Mesendoderm (in vitro differentiated cells): ENCODE measurements around the gene MEST.
A peak's percentile ranks its signal among the peaks of the same experiment; 100 is the strongest.

Experiments
- DNase-seq: peaks from one replicate; pipeline ENCODE4 v3.0.0; 2013
- H2AK5ac ChIP-seq: 2 replicates; pipeline ENCODE4 v1.6.1; 2013; ENCODE audit warnings: low read length, inconsistent platforms
- H2BK120ac ChIP-seq: 2 replicates; pipeline ENCODE4 v1.6.1; 2013; ENCODE audit warnings: low read depth, mild to moderate bottlenecking, low read length, moderate library complexity, mixed read lengths
- H2BK15ac ChIP-seq: replicated peaks from 2 replicates; pipeline ENCODE4 v1.6.1; 2013; ENCODE audit warnings: low read depth, mild to moderate bottlenecking, moderate library complexity
- H2BK5ac ChIP-seq: 2 replicates; pipeline ENCODE4 v1.6.1; 2013; ENCODE audit warnings: low read length, inconsistent platforms
- H3K18ac ChIP-seq: 2 replicates; pipeline ENCODE4 v1.6.1; 2013; ENCODE audit warnings: mild to moderate bottlenecking, low read length, mixed read lengths
- H3K23ac ChIP-seq: one replicate; pipeline ENCODE4 v1.6.1; 2013; ENCODE audit warnings: low read length
- H3K27ac ChIP-seq: 2 replicates; pipeline ENCODE4 v1.5.1; 2013; ENCODE audit warnings: low read depth, mild to moderate bottlenecking, inconsistent platforms, low read length, moderate library complexity
- H3K27me3 ChIP-seq: 2 replicates; pipeline ENCODE4 v1.6.1; 2013; ENCODE audit warnings: low read length, control low read depth, mild to moderate bottlenecking, inconsistent platforms; ENCODE audit not compliant: insufficient read depth, poor library complexity
- H3K36me3 ChIP-seq: 2 replicates; pipeline ENCODE4 v1.6.1; 2013; ENCODE audit warnings: low read length, inconsistent platforms; ENCODE audit not compliant: control insufficient read depth, insufficient read depth
- H3K4ac ChIP-seq: one replicate; pipeline ENCODE4 v1.6.1; 2013; ENCODE audit warnings: low read depth, mild to moderate bottlenecking, low read length, moderate library complexity
- H3K4me1 ChIP-seq: 2 replicates; pipeline ENCODE4 v1.6.1; 2013; ENCODE audit warnings: low read depth, low read length, inconsistent platforms; ENCODE audit not compliant: control insufficient read depth
- H3K4me2 ChIP-seq: 2 replicates; pipeline ENCODE4 v1.6.1; 2013; ENCODE audit warnings: low read length
- H3K4me3 ChIP-seq: 2 replicates; pipeline ENCODE4 v1.5.1; 2013; ENCODE audit warnings: mild to moderate bottlenecking, low read length
- H3K56ac ChIP-seq: one replicate; pipeline ENCODE4 v1.6.1; 2013; ENCODE audit warnings: low read length
- H3K79me1 ChIP-seq: 2 replicates; pipeline ENCODE4 v1.6.1; 2013; ENCODE audit warnings: low read length, inconsistent platforms
- H3K79me2 ChIP-seq: 2 replicates; pipeline ENCODE4 v1.6.1; 2013; ENCODE audit warnings: mild to moderate bottlenecking, low read length; ENCODE audit not compliant: control insufficient read depth, insufficient read depth
- H3K9ac ChIP-seq: 2 replicates; pipeline ENCODE4 v1.6.1; 2013; ENCODE audit warnings: low read length, inconsistent platforms
- H4K5ac ChIP-seq: one replicate; pipeline ENCODE4 v1.6.1; 2013; ENCODE audit warnings: low read length
- H4K8ac ChIP-seq: one replicate; pipeline ENCODE4 v1.6.1; 2013; ENCODE audit warnings: low read depth, mild to moderate bottlenecking, control low read depth, low read length, moderate library complexity
- WGBS: extraction: QIAGEN DNeasy Blood & Tissue Kit; methylation state at CpG from one replicate; pipeline ENCODE4 v1.1.7; 2013; ENCODE audit warnings: low lambda C conversion rate, missing lambda C conversion rate; ENCODE audit not compliant: insufficient coverage; ENCODE audit errors: extremely low coverage; 5-methylcytosine and 5-hydroxymethylcytosine counted together

Gene MEST

DNA sequence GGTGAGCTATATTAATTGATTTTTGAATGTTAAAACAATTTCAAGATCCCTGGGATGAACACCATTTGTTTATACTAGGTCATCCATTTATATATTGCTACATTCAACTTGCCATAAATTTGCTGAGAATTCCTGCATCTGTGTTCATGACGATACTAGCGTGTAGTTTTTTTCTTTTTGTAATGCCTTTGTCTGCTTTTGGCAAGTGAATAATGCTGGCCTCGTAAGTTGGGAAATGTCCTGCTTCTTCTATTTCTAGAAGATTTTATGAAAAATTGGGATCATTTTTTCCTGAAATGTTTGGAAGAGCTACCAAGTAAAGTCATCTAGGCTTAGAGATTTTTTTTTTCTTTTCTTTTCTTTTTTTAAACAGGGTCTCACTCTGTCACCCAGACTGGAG lies 12.9 kb upstream of the MEST start:
- no peak for DNase-seq
- H3K36me3 ChIP-seq = no peaks in the 10 kb centered on the region
- no peak overlapping the region for H2BK15ac ChIP-seq
- H3K27ac ChIP-seq = no peak overlapping the region
- no peak overlapping the region for H3K4ac ChIP-seq
- no peak overlapping the region for H4K8ac ChIP-seq
- H3K56ac ChIP-seq = no peak overlapping the region
- no peak overlapping the region for H2AK5ac ChIP-seq
- H3K27me3 ChIP-seq = no peaks in the 10 kb centered on the region
- H2BK120ac ChIP-seq = no peak overlapping the region
- H3K4me2 ChIP-seq = no peak overlapping the region
- no peaks in the 10 kb centered on the region for H3K79me2 ChIP-seq
- no peak overlapping the region for H3K23ac ChIP-seq
- no CpG with 5 or more reads among the region's 3 CpGs for WGBS
- no peak overlapping the region for H4K5ac ChIP-seq
- no peaks in the 10 kb centered on the region for H3K4me1 ChIP-seq
- no peak overlapping the region for H3K18ac ChIP-seq
- no peak overlapping the region for H2BK5ac ChIP-seq
- H3K79me1 ChIP-seq = no peaks in the 10 kb centered on the region
- H3K4me3 ChIP-seq = no peak overlapping the region
- no peak overlapping the region for H3K9ac ChIP-seq

DNA sequence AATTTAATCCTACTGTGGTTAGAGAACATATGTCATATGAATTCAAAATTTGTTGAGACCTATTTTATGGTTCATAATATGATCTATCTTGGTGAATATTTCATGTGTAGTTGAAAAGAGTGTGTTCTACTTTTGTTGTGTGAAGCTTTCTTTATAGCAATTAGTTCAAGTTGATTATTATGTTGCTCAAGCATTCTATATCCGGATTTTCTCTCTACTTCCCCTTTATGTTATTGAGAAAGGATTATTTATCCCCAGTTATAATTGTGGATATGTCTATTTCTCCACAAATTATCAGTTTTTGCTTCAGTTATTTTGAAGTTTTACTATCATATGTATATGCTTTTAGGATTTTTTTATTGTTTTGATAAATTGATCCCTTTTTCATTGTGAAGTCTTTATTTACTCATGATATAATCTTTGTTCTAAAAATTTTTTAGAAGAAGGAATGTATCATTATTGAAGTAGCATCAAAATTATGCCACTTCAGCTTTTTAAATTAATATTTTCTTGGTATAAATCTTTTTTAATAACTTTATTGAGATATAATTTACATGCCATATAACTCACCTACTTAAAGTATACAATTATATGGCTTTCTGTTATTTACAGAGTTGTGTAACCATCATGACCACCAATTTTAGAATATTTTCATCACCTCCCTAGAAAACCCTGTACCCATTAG lies 12.0 kb upstream of the MEST start:
- Histone ChIP-seq H3K4me2 (no peak overlapping the region), H2BK15ac (no peak overlapping the region), H2BK5ac (no peak overlapping the region), H3K4me1 (no peaks in the 10 kb centered on the region), H3K18ac (no peak overlapping the region), H3K36me3 (no peaks in the 10 kb centered on the region), H3K27me3 (no peaks in the 10 kb centered on the region), H3K4ac (no peak overlapping the region), H2BK120ac (no peak overlapping the region), H3K79me1 (no peaks in the 10 kb centered on the region), H3K56ac (no peak overlapping the region), H3K23ac (no peak overlapping the region), H3K9ac (no peak overlapping the region), H4K8ac (no peak overlapping the region), H2AK5ac (no peak overlapping the region), H3K4me3 (no peak overlapping the region), H4K5ac (no peak overlapping the region), H3K79me2 (no peaks in the 10 kb centered on the region), H3K27ac (no peak overlapping the region)
- WGBS = no CpG with 5 or more reads among the region's 1 CpG
- DNase-seq = no peak

DNA sequence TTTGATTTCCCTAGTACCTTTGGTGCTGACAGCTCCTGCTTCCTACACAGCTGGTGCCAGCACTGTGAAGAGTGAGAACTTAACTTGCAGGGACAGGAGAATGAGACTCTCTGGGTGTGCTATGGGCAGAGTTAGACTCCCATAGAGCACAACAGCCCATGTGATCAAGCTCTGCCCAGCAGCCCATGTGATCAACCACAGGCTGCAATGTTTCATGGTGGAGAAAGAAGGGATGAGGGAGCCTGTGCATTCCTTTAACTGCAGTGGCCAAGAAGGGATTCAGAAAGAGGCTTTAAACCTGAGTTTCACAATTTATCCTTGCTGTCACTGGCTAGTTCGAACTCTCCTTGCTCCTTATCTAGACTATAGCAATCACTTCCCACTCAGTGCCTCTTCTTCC lies 10.0 kb upstream of the MEST start:
- WGBS = no CpG with 5 or more reads among the region's 1 CpG
- Histone ChIP-seq H3K23ac (no peak overlapping the region), H3K27ac (no peak overlapping the region), H3K4me3 (no peak overlapping the region), H3K56ac (no peak overlapping the region), H4K5ac (no peak overlapping the region), H3K4me1 (no peaks in the 10 kb centered on the region), H2BK5ac (no peak overlapping the region), H3K18ac (no peak overlapping the region), H3K27me3 (no peaks in the 10 kb centered on the region), H2BK15ac (no peak overlapping the region), H3K36me3 (no peaks in the 10 kb centered on the region), H4K8ac (no peak overlapping the region), H3K79me2 (peaks cover 2% of the 10 kb centered on the region), H2AK5ac (no peak overlapping the region), H3K9ac (no peak overlapping the region), H3K79me1 (no peaks in the 10 kb centered on the region), H3K4ac (no peak overlapping the region), H3K4me2 (no peak overlapping the region), H2BK120ac (no peak overlapping the region)
- DNase-seq = no peak

DNA sequence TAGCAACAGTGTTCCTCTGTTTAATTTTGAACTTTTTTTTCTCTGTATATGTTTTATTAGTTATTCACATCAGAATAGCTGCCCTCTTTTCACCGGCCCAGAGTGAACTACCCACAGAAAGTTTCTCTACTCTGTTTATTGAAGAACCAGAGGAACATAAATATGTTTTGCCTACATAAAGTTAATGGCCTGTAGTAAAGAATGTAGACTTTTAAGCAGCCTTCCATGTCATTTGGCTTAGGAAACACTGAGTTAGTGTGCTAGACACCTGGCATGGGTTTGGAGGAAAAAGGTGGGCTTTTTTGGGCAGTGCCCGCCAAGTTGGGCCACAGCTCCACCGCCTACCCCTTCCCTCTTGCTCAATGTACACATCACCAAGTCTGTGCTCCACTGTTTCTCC lies 8.9 kb upstream of the MEST start:
- Histone ChIP-seq H3K23ac (no peak overlapping the region), H3K9ac (no peak overlapping the region), H3K79me1 (peaks cover 2% of the 10 kb centered on the region), H2AK5ac (no peak overlapping the region), H4K8ac (no peak overlapping the region), H3K4me3 (no peak overlapping the region), H4K5ac (no peak overlapping the region), H3K4me1 (no peaks in the 10 kb centered on the region), H2BK120ac (no peak overlapping the region), H3K27ac (no peak overlapping the region), H2BK5ac (no peak overlapping the region), H3K4ac (no peak overlapping the region), H3K79me2 (peaks cover 4% of the 10 kb centered on the region), H3K56ac (no peak overlapping the region), H3K36me3 (no peaks in the 10 kb centered on the region), H3K4me2 (no peak overlapping the region), H2BK15ac (no peak overlapping the region), H3K27me3 (no peaks in the 10 kb centered on the region), H3K18ac (no peak overlapping the region)
- no peak for DNase-seq
- no CpG with 5 or more reads among the region's 3 CpGs for WGBS

DNA sequence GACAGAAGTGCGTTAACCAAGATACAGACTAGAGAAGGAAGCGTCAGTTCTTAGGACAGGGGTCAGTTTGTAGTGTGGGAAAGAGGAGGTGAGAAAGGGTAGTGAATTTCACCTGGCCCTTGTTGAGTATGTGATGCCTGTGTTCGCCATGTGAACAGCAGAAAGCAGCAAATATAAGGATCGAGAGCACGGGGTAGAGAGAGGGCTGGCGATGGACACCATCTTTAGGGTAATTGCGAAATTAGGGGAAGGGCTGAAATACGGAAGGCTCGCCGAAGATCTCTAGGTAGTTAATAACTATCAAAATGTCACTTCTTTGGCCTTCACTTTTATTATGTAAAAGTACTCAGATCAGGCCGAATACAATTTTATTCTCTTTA lies 6.2 kb upstream of the MEST start:
- Histone ChIP-seq H3K4me1 (peaks cover 3% of the 10 kb centered on the region), H3K79me1 (peaks cover 7% of the 10 kb centered on the region), H3K27me3 (no peaks in the 10 kb centered on the region), H4K5ac (peak overlapping the region; percentile 94), H4K8ac (no peak overlapping the region), H2BK120ac (no peak overlapping the region), H3K4me2 (peak overlapping the region; percentile 24), H3K9ac (peak overlapping the region; percentile 28), H2AK5ac (no peak overlapping the region), H3K23ac (no peak overlapping the region), H3K4me3 (no peak overlapping the region), H2BK15ac (no peak overlapping the region), H3K27ac (no peak overlapping the region), H3K4ac (no peak overlapping the region), H3K79me2 (peaks cover 10% of the 10 kb centered on the region), H3K18ac (no peak overlapping the region), H3K36me3 (no peaks in the 10 kb centered on the region), H3K56ac (peak overlapping the region; percentile 71), H2BK5ac (no peak overlapping the region)
- no CpG with 5 or more reads among the region's 11 CpGs for WGBS
- no peak for DNase-seq
